Gastroesophageal sphincter (tissue), 3 donors: ENCODE results near the gene ELK1.

ENCODE experiments used
- EP300 ChIP-seq: sonication (generic); formaldehyde crosslinking; IDR thresholded peaks from one replicate; pipeline ENCODE4 v1.6.1; 2017; ENCODE audit warnings: antibody characterized with exemption, mild to moderate bottlenecking
- POLR2A ChIP-seq, 2 donors: fragments of 450-650 bp; IDR thresholded peaks; one replicate each; pipeline ENCODE4 v1.6.1; 2017; ENCODE audit warnings: antibody characterized with exemption in 2 of 2, mild to moderate bottlenecking in 2 of 2, moderate library complexity in 1 of 2
- POLR2AphosphoS5 ChIP-seq: sonication (generic); formaldehyde crosslinking; IDR thresholded peaks from one replicate; pipeline ENCODE4 v1.6.1; 2017; ENCODE audit warnings: antibody characterized with exemption
- TF ChIP-seq, protein P1 (sequence below), 4 experiments: fragments of 200-600 bp in 2 of 4; fragments of 450-650 bp in 2 of 4; sonication (generic) in 1 of 4; IDR thresholded peaks; one replicate each; pipeline ENCODE4 v1.5.1; 2017 to 2019; ENCODE audit warnings: antibody characterized with exemption in 4 of 4, mild to moderate bottlenecking in 2 of 4, moderate library complexity in 2 of 4

DNA sequence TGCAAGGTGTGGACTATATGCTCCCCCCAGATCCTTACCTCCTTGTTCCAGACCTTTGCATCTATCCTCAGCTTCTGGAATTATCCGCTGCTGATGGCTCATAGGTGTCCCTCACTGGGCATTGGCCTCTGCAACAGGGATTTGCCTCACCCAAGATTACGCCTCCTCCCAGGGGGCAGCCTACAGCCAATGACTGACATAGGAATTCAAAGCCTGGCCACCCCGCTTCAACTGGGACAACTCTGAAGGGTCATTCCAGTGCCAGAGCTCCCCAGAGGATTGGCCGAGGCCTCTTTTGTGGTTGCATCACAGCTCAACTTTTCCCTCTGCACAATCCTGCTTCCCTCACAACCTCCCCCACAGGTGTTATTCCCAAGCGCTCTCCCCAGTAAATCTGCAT, 35.7 kb downstream of the ELK1 start:
- TF ChIP-seq, protein P1, sequence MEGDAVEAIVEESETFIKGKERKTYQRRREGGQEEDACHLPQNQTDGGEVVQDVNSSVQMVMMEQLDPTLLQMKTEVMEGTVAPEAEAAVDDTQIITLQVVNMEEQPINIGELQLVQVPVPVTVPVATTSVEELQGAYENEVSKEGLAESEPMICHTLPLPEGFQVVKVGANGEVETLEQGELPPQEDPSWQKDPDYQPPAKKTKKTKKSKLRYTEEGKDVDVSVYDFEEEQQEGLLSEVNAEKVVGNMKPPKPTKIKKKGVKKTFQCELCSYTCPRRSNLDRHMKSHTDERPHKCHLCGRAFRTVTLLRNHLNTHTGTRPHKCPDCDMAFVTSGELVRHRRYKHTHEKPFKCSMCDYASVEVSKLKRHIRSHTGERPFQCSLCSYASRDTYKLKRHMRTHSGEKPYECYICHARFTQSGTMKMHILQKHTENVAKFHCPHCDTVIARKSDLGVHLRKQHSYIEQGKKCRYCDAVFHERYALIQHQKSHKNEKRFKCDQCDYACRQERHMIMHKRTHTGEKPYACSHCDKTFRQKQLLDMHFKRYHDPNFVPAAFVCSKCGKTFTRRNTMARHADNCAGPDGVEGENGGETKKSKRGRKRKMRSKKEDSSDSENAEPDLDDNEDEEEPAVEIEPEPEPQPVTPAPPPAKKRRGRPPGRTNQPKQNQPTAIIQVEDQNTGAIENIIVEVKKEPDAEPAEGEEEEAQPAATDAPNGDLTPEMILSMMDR (IDR thresholded peaks at IDR 0.05): no peak
- TF ChIP-seq POLR2A (IDR thresholded peaks at IDR 0.05) (no peak), POLR2AphosphoS5 (no peak), EP300 (no peak)
